Measurements from ENCODE around the gene FAM24B. TPM values are rescaled to one million over a fixed set of nuclear protein-coding genes. Genes with fewer than 3 reads are reported as not detected.

The FAM24B gene
- total and polyA plus RNA-seq, 7 donors: 0.46 to 1.1 (median 0.93) TPM; not detected in 1

DNA sequence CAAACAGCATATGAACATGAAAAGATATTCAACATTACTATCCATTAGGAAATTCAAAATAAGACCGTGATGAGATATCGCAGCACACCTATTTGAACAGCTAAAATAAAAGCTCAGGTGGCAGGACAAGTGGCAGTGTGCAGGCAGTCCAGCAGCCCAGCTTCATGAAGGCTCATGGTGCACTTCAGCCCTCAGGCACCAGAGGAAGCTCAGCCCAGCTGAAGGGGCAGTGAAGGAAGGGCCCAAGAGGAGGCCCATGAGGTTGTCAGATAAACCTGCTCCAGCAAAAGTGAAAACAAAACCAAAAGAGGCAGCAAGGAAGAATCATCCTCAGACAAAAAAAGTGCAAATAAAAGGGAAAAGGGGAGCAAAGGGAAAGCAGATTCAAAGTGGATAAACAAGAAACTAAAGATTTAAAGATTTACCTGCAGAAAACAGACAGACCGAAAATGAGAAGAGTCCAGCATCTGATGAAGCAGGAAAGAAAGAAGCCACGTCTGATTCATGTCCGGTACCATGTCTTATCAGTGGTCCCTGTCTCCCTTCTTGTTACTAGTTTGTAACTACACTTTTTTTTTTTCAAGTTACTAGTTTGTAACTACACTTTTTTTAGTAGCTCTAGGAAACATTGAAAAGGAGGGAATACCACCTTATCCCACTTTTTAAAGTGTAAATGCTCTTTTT, 15.0 kb upstream of the FAM24B start:
- H3K4me1 ChIP-seq: no peaks in the 10 kb centered on the region
- H3K4me3 ChIP-seq: no peak overlapping the region
- WGBS, 3 donors: 87 to 90% (median 89%) methylated on average over 5 of the region's 5 CpGs
- ATAC-seq (no peak), DNase-seq (no peak)
- no peak overlapping the region for H3K27ac ChIP-seq
- no peaks in the 10 kb centered on the region for H3K27me3 ChIP-seq (ENCODE audit: insufficient read depth in 3 of 3, low read length in 2 of 3)
- intact Hi-C loops (cut with DNase I): no loop called here
- no peaks in the 10 kb centered on the region for H3K9me3 ChIP-seq
- no peaks in the 10 kb centered on the region for H3K36me3 ChIP-seq (ENCODE audit: insufficient read depth in 1 of 2, low read depth in 1 of 2)
- TF ChIP-seq CTCF (IDR thresholded peaks at IDR 0.05): no peak

- 98 to 100% (median 100%) methylated on average over 1 of the region's 1 CpG for WGBS, 3 donors
- no peaks in the 10 kb centered on the region for H3K4me1 ChIP-seq
- H3K27ac ChIP-seq: no peak overlapping the region
- H3K4me3 ChIP-seq: no peak overlapping the region
- ATAC-seq: no peak
- peaks cover 0 to 15% (median 4%) of the 10 kb centered on the region in 3 donors for H3K27me3 ChIP-seq (ENCODE audit: insufficient read depth in 3 of 3, low read length in 2 of 3)
- TF ChIP-seq CTCF (IDR thresholded peaks at IDR 0.05): no peak
- H3K9me3 ChIP-seq: no peaks in the 10 kb centered on the region
- no peak for DNase-seq
- no peaks in the 10 kb centered on the region for H3K36me3 ChIP-seq (ENCODE audit: insufficient read depth in 1 of 2, low read depth in 1 of 2)
- intact Hi-C loops (cut with DNase I): no loop called here
These were observed 4.8 kb upstream of the FAM24B start for GRCh38 chr10:122884166-122884565.

DNA sequence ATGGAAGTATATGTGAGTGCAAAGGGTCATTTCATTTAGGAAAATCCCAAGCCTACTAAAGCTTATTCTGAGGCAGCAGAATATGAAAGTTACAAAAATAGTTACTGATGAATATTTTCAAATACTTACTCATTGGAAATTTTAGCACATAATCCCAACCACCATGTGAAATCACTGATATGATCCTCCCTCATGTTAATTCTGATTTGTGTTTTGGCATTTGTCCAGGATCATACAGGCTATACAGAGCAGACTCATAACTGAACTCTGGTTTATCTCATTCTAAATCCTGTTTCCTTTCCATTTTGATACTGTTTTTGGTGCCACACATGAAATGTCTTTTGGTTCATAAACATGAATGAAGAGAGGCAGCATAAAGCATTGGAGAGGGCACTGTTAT, 3.4 kb upstream of the FAM24B start:
- DNase-seq: no peak
- ATAC-seq: no peak
- H3K4me1 ChIP-seq: peaks cover 4% of the 10 kb centered on the region
- no peak for TF ChIP-seq CTCF (IDR thresholded peaks at IDR 0.05)
- no peak overlapping the region for H3K27ac ChIP-seq
- no peak overlapping the region for H3K4me3 ChIP-seq
- intact Hi-C loops (cut with DNase I): no loop called here
- no peaks in the 10 kb centered on the region for H3K36me3 ChIP-seq (ENCODE audit: insufficient read depth in 1 of 2, low read depth in 1 of 2)
- H3K27me3 ChIP-seq (ENCODE audit: insufficient read depth in 3 of 3, low read length in 2 of 3): peaks cover 0 to 15% (median 4%) of the 10 kb centered on the region in 3 donors
- no peaks in the 10 kb centered on the region for H3K9me3 ChIP-seq

- DNase-seq (no peak), ATAC-seq (peak in 2 of 4 donors; percentile 14 to 44)
- Histone ChIP-seq H3K4me3 (peak overlapping the region; percentile 71), H3K27ac (no peak overlapping the region), H3K4me1 (peaks cover 4% of the 10 kb centered on the region), H3K36me3 (ENCODE audit: insufficient read depth in 1 of 2, low read depth in 1 of 2) (no peaks in the 10 kb centered on the region), H3K27me3 (ENCODE audit: insufficient read depth in 3 of 3, low read length in 2 of 3) (peaks cover 0 to 12% (median 4%) of the 10 kb centered on the region in 3 donors), H3K9me3 (no peaks in the 10 kb centered on the region)
- WGBS, 3 donors: 45 to 64% (median 46%) methylated on average over 14 of the region's 14 CpGs
- TF ChIP-seq CTCF (IDR thresholded peaks at IDR 0.05): no peak
- intact Hi-C loops (cut with DNase I): no loop called here
These were observed 512 bp downstream of the FAM24B start for GRCh38 chr10:122878799-122879338.
